ENCODE data around the gene MORN1.

MORN1 gene

DNA sequence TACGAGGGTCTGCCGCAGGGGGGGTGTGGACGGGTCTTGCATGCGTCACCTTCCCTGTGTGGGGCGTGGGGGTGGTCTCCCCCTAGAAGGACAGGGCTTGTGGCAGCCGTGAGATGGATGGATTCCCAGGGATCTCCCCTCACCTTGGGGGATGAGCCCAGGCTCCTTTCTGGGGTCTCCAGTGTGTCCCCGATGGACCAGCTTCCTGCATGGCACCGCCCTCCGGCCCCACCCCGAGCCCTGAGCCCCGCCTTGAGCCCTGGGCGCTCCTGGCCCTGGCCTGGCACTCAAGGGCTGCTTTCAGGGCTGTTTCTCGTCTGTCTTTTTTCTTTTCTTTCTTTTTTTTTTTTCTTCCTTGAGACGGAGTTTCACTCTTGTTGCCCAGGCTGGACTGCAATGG, 103.7 kb downstream of the MORN1 start:
- DNase-seq: no peak

- DNase-seq: no peak
Measured at GRCh38 chr1:2286923-2287322, 104.4 kb downstream of the MORN1 start.

DNA sequence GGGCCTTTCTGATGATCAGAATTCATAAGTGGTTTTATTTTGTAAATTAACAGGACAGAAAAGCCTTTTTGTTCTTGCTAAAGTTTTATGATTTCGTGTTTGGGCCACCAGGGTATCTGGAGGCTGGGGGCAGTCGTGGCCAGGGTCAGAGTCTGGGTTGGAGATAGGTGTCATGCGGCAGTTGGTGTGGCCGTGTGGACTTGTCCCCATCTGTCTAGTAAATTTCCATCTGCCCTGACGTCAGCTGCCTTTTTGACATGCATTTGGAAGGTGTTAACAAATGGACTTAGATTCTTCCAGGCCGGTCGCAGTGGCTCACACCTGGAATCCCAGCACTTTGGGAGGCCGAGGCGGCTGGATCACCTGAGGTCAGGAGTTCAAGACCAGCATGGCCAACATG, 106.4 kb downstream of the MORN1 start:
- no peak for DNase-seq

DNA sequence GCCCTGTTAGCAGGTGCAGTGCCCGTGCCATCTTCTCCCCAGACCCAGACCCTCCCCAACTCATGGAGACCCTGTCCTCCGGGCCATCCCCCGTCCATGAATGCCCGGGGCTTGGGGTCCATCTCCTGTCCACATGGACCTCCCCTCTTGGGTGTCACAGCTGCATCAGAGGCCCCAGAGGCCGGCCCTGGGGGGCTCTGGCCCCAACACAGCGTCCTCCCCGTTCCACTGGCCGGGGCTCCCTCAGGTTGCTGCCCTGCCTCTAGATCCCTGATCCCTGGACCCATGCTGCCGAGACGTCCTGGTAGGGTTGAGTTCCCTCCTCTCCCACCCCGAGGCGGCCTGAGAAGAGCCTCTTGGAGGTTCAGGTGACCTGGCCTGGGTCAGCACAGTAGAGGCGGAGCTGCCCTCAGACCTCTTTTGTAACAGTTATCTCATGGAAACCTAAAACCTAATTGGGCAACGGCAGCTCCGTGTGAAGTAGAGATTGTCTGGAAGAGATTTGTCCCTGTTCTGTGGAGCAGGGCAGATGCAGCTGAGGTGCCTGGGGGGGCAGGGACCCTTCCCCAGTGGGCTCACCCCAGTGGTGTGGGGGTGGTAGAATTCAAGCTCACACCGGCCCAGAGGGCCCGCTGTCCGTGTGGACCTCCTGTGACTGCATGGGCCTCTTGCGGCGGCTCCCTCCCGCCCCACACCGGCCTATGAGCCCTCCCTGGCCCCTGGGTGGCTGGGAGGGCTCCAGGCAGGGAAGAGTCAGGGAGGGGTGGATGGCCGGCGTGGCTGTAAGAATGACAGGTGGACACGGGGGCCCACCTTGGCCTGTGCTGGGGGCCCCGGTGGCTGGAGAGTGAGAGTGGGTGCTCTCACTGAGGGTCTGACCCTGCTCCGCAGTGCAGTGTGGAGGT, 107.1 kb downstream of the MORN1 start:
- DNase-seq: no peak

GRCh38 chr1:2283371-2283990, 107.9 kb downstream of the MORN1 start:
- no peak for DNase-seq

DNA sequence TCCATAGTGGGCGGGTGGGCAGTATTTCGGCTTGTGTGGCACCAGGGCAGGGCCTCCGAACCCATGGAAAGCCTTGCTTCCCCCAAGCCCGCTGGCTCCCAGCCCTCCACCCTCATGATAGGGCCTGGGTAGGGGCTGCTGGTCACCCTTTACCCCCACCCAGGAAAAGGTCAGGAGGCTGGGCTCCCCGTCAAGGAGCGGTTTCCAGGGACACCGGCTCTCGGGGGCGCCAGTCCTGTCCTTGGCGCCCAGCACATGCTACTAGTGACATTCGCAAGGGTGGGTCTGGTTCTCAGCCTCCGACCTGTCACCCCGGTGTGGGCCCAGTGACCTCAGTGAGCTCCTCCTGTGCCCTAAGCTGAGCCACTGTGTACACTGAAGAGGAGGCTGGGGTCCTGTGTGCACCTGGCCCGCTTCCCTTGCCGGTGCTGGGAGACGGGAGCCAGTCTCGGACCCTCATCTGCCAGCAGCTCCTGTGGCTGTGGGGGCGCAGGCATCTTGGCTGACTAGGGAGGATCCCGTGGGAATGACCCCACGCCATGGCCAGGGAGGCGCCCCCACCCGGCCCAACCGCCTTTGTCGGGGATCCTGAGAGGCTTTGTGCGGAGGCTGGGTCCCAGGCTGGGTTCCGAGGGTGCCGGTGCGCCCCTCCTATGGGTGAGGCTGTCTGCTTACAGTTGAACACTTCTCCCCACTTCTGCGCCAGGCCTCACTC, 108.6 kb downstream of the MORN1 start:
- no peak for DNase-seq

DNA sequence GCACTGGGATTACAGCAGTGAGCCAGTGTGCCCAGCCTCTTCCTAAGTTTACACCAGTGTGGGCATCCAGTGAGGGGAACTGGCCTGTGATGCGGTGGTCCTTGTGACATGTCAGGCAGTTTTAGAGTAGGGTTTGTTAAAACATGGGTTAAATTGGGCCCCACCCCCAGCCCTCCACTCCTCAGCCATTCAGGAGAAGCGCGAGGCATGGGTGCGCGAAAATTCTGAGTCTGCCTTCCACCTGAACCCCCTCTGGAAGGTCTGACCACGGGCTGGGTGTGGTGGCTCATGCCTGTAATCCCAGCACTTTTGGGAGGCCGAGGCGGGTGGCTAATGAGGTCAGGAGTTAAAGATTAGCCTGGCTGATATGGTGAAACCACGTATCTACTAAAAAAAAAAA, 111.5 kb downstream of the MORN1 start:
- no peak for DNase-seq

DNA sequence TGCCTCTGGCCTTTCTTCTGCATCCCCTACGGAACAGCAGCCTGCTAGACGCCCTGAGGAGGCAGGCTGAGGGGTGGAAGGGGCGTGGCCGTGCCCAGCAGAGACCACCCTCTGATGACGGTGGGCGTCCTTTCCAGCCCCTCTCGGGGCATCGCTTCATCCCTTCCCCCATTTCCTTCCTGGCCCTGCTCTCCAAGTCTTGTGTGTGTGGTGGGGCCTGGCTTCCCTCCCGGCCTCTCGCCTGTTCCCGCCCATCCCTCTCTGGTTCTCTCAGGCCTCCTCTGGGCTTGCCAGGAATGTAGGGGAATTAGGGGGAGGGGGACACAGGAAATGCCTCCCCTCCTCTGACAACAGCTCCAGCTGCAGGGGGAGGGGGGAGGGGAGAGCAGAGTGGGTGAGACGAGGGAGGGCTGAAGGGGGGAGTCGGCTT, 112.1 kb downstream of the MORN1 start:
- no peak for DNase-seq

- no peak for DNase-seq
Measured at GRCh38 chr1:2278591-2279209, 112.7 kb downstream of the MORN1 start.

DNA sequence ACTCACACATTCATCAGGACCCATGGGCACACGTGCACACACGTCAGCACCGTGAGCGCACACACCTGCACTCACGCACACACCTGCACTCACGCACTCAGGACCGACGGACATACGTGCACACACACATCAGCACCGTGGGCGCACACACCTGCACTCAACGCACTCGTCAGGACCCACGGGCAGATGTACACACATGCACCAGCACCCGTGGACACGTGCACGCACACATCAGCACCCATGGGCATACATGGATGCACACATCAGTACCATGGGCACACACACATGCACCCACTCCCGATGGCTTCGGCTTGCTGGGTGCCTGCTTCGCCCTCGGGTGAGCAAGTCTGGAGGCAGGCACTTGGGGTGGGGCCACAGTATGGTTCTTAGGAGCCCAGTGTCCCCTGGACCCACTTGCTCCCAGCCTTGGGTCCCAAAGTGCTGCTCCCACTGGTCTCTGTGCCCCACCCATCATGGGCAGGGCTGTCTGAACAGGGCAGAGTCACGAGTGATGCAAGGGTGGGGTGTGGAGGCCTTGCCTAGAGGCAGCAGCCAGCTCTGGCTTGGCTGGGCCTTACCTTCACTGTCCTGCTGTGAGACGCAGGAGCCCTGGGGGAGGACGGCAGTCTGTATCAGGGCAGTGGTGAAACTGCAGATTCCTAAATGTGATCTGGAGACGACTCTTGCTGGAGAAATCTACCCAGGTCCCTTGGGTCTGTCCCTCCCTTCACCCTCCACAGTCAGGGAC, 113.4 kb downstream of the MORN1 start:
- no peak for DNase-seq

DNA sequence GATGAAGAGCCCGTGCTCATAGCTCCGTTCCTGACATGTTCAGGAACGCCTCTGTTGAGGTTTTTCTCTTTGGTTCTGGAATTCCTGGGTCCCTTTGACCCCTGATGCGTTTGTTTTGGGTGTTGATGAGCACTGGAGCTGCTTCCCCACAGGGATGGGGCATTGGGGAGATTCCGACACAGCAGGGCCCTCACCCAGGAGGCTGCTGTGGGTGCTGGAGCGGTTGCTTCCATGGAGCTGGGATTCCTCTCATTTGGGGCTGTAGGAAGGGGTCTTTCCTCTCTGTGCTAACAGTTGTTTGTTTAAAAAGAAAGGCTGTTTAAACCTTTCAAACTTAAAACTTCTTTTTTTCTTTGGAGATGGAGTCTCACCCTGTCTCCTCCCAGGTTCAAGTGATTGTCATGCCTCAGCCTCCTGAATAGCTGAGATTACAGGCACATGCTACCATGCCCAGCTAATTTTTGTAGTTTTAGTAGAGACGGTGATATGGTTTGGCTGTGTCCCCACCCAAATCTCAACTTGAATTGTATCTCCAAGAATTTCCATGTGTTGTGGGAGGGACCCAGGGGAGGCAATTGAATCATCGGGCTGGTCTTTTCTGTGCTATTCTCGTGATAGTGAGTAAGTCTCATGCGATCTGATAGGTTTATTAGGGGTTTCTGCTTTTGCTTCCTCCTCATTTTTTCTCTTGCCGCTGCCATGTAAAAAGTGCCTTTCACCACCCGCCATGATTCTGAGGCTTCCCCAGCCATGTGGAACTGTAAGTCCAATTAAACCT, 114.4 kb downstream of the MORN1 start:
- no peak for DNase-seq

DNA sequence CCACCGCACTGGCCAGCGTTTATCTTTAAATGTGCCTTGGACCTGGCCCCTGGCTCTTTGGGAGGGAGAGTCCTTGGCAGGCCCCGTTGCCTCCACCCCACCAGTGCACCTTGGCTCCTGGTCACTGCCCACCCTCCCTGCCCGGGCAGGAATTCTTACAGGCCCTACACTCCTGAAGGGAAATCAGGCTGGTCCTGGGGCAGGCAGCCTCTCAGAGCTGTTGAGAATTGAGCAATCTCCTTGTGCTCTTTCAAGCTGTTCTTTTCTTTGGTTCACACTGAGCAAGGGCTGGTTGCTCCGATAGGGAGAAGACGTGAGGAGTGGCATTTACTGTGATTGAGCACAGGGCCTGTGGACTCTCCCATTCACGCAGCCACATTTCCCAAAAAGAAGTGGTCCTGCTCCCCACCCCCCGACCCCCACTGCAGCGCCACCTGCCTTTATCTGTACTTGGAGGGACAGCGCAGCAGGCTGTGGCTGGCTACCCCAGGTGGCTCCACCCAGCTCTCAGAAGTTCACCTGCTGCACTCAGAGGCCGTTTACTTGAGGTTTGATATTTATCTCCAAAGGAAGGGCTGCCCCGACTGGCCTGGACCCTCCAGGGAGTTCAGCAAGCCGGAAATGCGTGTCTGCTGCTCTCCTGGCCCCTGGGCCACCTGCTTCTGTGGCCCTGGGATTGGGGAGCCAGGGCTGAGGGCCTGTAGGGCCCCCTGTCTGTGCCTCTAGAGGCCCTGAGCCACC, 115.4 kb downstream of the MORN1 start:
- no peak for DNase-seq

GRCh38 chr1:2274929-2275475, 116.4 kb downstream of the MORN1 start:
- no peak for DNase-seq

DNA sequence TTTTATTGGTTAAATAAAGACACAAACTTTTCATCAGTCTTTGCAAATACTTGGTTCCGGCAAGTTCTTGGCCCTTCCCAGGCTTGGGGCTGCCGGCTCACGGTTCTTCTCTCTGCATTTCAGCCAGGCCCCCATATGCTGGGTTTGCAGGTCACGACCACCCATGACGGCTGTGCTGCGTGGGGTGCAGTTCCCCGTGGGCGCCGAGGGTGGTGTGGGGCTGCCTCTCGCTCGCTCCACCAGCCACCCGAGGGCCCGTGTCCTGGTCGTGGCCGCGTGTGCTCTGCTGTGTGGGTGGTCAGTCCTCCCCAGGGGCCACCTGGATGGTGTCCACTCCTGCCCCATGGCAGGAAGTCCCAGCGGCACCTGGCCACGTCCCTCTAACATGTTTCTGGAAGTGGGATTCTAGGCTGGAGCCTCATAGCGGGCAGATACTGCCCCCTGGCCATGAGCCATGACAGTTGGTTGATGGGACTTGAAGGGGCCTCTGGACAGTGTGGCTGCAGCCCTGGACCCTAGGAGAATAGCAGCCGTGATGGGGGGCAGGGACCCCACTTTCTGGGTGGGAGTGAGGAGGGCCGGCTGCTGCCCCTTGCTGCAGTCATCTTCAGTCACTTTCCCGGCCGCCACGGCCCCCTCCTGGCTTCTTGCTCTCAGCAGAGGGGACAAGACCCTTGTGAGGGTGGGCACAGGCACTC, 117.0 kb downstream of the MORN1 start:
- DNase-seq: no peak

DNA sequence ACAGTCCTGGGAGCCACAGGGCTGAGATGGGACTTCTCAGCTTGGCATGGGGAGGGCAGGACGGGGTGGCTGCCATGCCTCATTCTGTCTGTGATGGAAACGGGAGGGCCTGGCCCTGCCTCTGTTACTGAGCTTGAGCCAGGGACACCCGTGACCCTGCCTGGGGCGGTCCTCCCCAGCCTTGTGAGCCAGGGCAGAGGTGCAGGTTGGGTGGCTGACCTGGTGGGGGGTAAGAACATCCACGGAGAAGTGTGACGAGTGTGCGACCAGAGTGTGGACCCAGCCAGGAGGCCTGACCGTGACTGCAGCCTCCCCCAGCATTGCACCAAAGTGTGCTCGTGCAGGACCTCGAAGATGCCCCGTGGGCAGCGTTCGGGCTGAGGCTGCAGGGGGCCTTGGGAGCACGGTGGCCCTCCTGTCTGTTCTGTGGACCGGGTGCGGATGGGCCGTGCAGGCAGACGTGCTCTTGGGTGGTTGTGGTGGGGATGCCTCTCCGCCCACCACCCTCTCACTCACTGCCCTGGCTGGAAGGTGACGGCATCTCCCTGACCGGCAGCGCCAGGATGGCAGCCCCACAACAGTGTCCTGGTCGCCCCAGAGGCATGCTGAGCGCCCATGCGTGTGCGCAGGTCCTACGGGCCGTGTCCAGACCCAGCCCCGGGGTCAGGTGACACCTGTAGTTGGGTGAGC, 117.8 kb downstream of the MORN1 start:
- DNase-seq: no peak

- no peak for DNase-seq
Measured at GRCh38 chr1:2272686-2273400, 118.5 kb downstream of the MORN1 start.

- DNase-seq: no peak
Measured at GRCh38 chr1:2271841-2272655, 119.3 kb downstream of the MORN1 start.

Data from CD4-positive, alpha-beta T cell treated with Interleukin-15 for 1 hour (primary cell).